Keratinocyte (primary cell): Measurements from ENCODE around the gene SHC3. TPM values are rescaled to one million over a fixed set of nuclear protein-coding genes. Genes with fewer than 3 reads are reported as not detected.
A peak's percentile ranks its signal among the peaks of the same experiment; 100 is the strongest.

Source experiments
- DNase-seq: peaks from one replicate; pipeline ENCODE4 v3.0.0-alpha.2; 2011; ENCODE audit warnings: low read depth, missing footprints, low spot score
- FAIRE-seq: peaks from 2 replicates; lab custom pipeline; 2011; peaks lifted over from hg19 to GRCh38; lab: Jason Lieb, UNC
- H2AFZ ChIP-seq: 2 replicates; pipeline ENCODE4 v1.6.0; 2012; ENCODE audit warnings: low read length, control low read depth, inconsistent platforms; ENCODE audit not compliant: control insufficient read depth
- H3K27ac ChIP-seq: 2 replicates; pipeline ENCODE4 v1.5.1; 2011; ENCODE audit warnings: low read length; ENCODE audit not compliant: control insufficient read depth, insufficient read depth
- H3K27me3 ChIP-seq: 3 replicates; pipeline ENCODE4 v1.6.0; 2011; ENCODE audit warnings: low read length; ENCODE audit not compliant: control insufficient read depth, insufficient read depth; ENCODE audit errors: extremely low read depth
- H3K36me3 ChIP-seq, 2 experiments: 2 replicates in 1 of 2; 3 replicates in 1 of 2; pipeline ENCODE4 v1.5.1; 2011; ENCODE audit warnings: low read length in 2 of 2, mild to moderate bottlenecking in 1 of 2; ENCODE audit not compliant: control insufficient read depth in 2 of 2, insufficient read depth in 2 of 2; ENCODE audit errors: extremely low read depth in 1 of 2
- H3K4me1 ChIP-seq: 3 replicates; pipeline ENCODE4 v1.5.1; 2011; ENCODE audit warnings: low read length; ENCODE audit not compliant: control insufficient read depth, insufficient read depth; ENCODE audit errors: extremely low read depth
- H3K4me2 ChIP-seq: 3 replicates; pipeline ENCODE4 v1.6.0; 2011; ENCODE audit warnings: low read depth, low read length; ENCODE audit not compliant: control insufficient read depth, insufficient read depth; ENCODE audit errors: extremely low read depth
- H3K4me3 ChIP-seq, 3 experiments: fragments of 200-600 bp in 1 of 3; sonication (generic) in 1 of 3; 2 replicates in 2 of 3; 3 replicates in 1 of 3; pipeline ENCODE4 v1.5.1; 2011 to 2016; ENCODE audit warnings: low read length in 3 of 3, mild to moderate bottlenecking in 3 of 3, control low read depth in 2 of 3, inconsistent platforms in 1 of 3, low read depth in 1 of 3, mixed read lengths in 1 of 3, mixed run types in 1 of 3, moderate library complexity in 1 of 3; ENCODE audit not compliant: control insufficient read depth in 2 of 3, insufficient read depth in 2 of 3; ENCODE audit errors: extremely low read depth in 1 of 3
- H3K79me2 ChIP-seq: 2 replicates; pipeline ENCODE4 v1.6.0; 2012; ENCODE audit warnings: low read length; ENCODE audit not compliant: control insufficient read depth, insufficient read depth
- H3K9ac ChIP-seq: 3 replicates; pipeline ENCODE4 v1.6.0; 2011; ENCODE audit warnings: low read length; ENCODE audit not compliant: control insufficient read depth, insufficient read depth; ENCODE audit errors: extremely low read depth
- H3K9me1 ChIP-seq: 3 replicates; pipeline ENCODE4 v1.6.0; 2011; ENCODE audit warnings: low read length; ENCODE audit not compliant: control insufficient read depth, insufficient read depth; ENCODE audit errors: extremely low read depth
- H3K9me3 ChIP-seq: 2 replicates; pipeline ENCODE4 v1.5.1; 2012; ENCODE audit warnings: low read depth, low read length; ENCODE audit not compliant: control insufficient read depth
- H4K20me1 ChIP-seq: 3 replicates; pipeline ENCODE4 v1.6.0; 2011; ENCODE audit warnings: low read length; ENCODE audit not compliant: control insufficient read depth, insufficient read depth; ENCODE audit errors: extremely low read depth
- CTCF ChIP-seq, 3 experiments: IDR thresholded peaks in 1 of 3; conservative IDR thresholded peaks in 1 of 3; optimal IDR thresholded peaks in 1 of 3; 2 replicates in 2 of 3; 3 replicates in 1 of 3; pipeline versions ENCODE3 to v1.5.1; 2011; ENCODE audit warnings: low read length in 3 of 3, mild to moderate bottlenecking in 3 of 3, moderate library complexity in 2 of 3, control low read depth in 1 of 3, inconsistent platforms in 1 of 3; ENCODE audit not compliant: insufficient read depth in 2 of 3; ENCODE audit errors: extremely low read depth in 1 of 3
- EZH2 ChIP-seq: IDR thresholded peaks from one replicate; pipeline ENCODE4 v1.6.1; 2012; ENCODE audit warnings: inconsistent platforms, mild to moderate bottlenecking, low read length, moderate library complexity
- dilution Hi-C: fragments of 300-500 bp; cut with MboI; formaldehyde crosslinking; loops from one replicate; pipeline ENCODE4 v1.7.0; 2020; ENCODE audit warnings: low sequenced_read_pairs; ENCODE audit not compliant: extremely low pct_ligation_motif_present
- polyA plus RNA-seq, 5 experiments: library from polyadenylated mRNA; depleted of rRNA in 3 of 5; stranded (reverse) in 3 of 5; stranded (forward) in 1 of 5; unstranded in 1 of 5; fragments of >200 nt; gene quantifications; 1 replicate in 1 of 5; 2 replicates in 3 of 5; 3 replicates in 1 of 5; pipeline versions ENCODE4 v1.2.1 to v1.2.3, GENCODE V29; 2011 to 2012; ENCODE audit warnings: missing spikeins in 2 of 5, low read depth in 1 of 5, low replicate concordance in 1 of 5

Gene SHC3
- polyA plus RNA-seq, 1 donor (not counting 4 experiments of a cell fraction or from before 2014, with no cell fraction given) = 0.03 TPM

GRCh38 chr9:89183146-89183545 lies 4.5 kb upstream of the SHC3 start:
- Histone ChIP-seq H3K4me2 (no peak overlapping the region), H4K20me1 (no peaks in the 10 kb centered on the region), H3K27me3 (peaks cover 6% of the 10 kb centered on the region), H3K9ac (no peak overlapping the region), H3K79me2 (no peaks in the 10 kb centered on the region), H3K4me1 (peaks cover 16% of the 10 kb centered on the region), H3K36me3 (no peaks in the 10 kb centered on the region), H3K9me1 (no peaks in the 10 kb centered on the region), H2AFZ (no peak overlapping the region), H3K9me3 (no peaks in the 10 kb centered on the region), H3K27ac (no peak overlapping the region), H3K4me3 (no peak overlapping the region)
- TF ChIP-seq CTCF (optimal IDR thresholded peaks at IDR 0.05 in 1 of 3, IDR thresholded peaks at IDR 0.05 in 1 of 3, conservative IDR thresholded peaks at IDR 0.05 in 1 of 3; ENCODE audit: extremely low read depth in 1 of 3, insufficient read depth in 2 of 3, low read length in 3 of 3) = peak in 1 of 3 experiments; percentile 27
- TF ChIP-seq EZH2 = no peak
- dilution Hi-C loops = no loop called here
- FAIRE-seq (no peak), DNase-seq (no peak)

- Histone ChIP-seq H3K4me2 (no peak overlapping the region), H4K20me1 (no peaks in the 10 kb centered on the region), H3K9ac (no peak overlapping the region), H3K27me3 (peaks cover 12% of the 10 kb centered on the region), H3K27ac (no peak overlapping the region), H3K4me3 (no peak overlapping the region), H3K79me2 (no peaks in the 10 kb centered on the region), H2AFZ (no peak overlapping the region), H3K4me1 (peaks cover 16% of the 10 kb centered on the region), H3K9me1 (no peaks in the 10 kb centered on the region), H3K9me3 (no peaks in the 10 kb centered on the region), H3K36me3 (no peaks in the 10 kb centered on the region)
- TF ChIP-seq CTCF (optimal IDR thresholded peaks at IDR 0.05 in 1 of 3, IDR thresholded peaks at IDR 0.05 in 1 of 3, conservative IDR thresholded peaks at IDR 0.05 in 1 of 3; ENCODE audit: extremely low read depth in 1 of 3, insufficient read depth in 2 of 3, low read length in 3 of 3) (no peak), EZH2 (no peak)
- DNase-seq (no peak), FAIRE-seq (no peak)
- dilution Hi-C loops = no loop called here
Observed at GRCh38 chr9:89182369-89182768, 3.8 kb upstream of the SHC3 start.
